Measurements from ENCODE around the gene FUT9.

The FUT9 gene

GRCh38 chr6:96074006-96074405 is 58.2 kb downstream of the FUT9 start:
- no peak for DNase-seq

GRCh38 chr6:96075826-96076225 is 60.1 kb downstream of the FUT9 start:
- no peak for DNase-seq

- DNase-seq = no peak
These were observed 71.0 kb downstream of the FUT9 start for GRCh38 chr6:96086745-96087144.

DNA sequence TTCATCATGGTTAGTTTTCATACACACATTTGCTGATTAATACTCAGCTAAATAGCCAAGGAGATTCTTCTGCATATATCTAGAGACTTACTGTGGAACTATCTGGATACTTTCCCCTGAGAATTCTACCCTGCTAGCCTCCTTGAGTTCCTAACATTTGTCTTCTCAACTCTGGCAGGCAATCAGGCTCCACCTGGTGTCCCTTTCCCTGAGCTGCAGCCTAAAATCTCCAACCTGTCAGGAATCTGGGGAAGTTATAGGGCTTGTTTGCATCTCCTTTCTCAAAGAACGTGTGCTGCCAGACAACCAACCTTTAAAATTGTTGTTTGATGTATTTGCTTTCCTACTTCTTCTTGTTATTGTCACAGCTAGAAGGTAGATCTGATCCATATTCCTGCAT is 73.4 kb downstream of the FUT9 start:
- no peak for DNase-seq

DNA sequence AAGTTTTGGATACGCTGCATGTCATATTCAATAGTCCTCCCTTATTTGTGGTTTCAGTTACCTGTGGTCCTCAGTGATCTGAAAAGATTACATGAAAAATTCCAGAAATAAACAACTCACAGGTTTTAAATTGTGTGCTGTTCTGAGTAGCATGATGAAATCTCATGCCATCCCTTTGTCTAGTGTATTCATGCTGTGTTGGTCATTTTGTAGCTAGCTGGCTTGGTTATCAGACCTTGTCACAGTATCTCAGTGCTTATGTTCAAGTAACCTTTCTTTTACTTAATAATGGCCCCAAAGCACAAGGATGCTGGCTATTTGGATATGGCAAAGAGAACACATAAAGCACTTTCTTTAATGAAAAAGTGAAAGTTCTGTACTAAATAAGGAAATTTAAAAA is 78.3 kb downstream of the FUT9 start:
- DNase-seq = no peak

- DNase-seq = no peak
These were observed 83.3 kb downstream of the FUT9 start for GRCh38 chr6:96099069-96099468.

DNA sequence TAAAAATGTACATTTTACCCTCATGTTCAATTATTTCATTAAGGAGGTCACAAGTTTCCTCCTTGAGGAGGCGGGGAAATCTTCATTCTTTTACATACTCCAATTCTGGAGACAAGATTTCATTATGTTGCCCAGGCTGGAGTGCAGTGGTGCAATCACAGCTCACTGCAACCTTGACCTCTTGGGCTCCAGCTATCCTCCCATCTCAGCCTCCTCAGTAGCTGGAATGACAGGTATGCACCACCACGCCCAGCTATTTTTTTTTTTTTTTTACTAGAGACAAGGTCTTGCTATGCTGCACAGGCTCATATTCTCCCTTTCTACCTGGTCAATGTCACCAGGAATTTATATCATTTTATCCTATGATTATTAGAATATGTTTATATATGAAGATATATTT is 85.8 kb downstream of the FUT9 start:
- DNase-seq = no peak

GRCh38 chr6:96104910-96105309 is 89.1 kb downstream of the FUT9 start:
- DNase-seq = no peak

DNA sequence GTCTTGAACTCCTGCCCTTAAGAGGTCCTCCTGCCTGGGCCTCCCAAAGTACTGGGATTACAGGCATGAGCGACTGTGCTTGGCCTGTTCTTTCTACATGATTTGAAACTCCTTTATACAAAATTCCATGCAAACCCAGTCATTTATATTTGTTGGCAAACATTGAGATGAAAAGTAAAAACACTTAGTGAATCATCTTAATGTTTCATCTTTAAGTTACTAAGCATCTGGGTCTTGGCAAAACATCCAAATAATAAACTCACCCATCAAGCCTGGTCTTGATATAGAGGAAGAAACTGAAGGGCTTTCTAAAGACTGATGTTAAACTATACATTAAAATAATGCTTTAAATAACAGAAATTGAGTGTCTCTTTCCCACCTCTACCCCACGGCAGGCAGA is 95.1 kb downstream of the FUT9 start:
- DNase-seq = no peak

DNA sequence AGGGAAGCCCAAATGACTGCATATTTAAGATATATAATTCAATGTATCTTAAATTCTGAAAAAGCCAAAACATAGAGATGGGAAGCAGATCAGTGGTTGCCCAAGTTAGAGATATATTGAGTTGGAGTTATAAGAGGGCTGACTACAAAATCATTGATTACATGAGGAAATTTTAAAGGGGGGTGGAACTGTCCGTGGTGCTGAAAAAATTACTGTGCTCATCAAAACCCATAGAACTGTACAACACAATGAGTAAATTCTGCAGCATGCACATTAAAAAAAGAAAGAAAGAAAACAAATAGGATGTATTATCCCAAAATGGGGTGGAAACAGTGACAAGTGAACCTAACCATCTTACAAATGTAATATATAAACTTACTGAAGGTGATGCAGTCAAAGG is 100.9 kb downstream of the FUT9 start:
- no peak for DNase-seq

DNA sequence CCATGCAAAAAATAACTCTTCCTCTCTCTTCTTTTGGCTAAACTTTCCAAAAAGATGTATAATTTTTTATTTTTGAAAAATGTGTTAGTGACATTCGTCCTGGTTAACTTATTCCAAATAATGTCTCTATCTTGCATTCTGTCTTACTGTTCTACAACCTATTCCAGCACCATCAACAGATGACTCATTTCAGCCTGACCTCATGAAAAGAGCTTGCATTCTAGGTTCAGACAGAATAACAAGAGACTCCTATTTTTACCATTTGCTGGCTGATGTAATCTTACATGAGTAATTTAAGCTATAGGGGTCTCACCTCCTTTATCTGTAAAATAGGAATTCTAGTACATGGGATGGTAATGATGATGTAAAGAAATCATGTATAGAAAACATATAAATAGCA is 109.0 kb downstream of the FUT9 start:
- DNase-seq = no peak

DNA sequence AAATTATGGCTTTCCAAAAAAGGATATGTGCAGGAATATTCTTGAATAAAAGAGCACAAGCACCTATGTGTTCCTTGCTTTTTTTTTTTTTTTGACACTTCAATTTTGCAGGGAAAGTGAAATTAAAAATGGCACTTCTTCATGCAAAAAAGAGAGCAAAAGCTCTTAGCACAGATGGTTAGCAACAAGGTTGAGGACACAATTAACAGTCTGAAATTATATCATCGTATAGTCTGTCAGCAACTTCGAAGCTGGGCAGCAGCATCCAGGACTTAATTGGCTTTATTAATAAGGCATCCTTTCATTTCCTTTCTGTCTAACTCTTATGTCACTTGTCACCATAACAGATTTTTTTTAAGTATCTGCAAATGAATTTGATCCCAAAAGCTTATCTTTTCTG is 122.6 kb downstream of the FUT9 start:
- DNase-seq = no peak

GRCh38 chr6:96142142-96142541 is 126.4 kb downstream of the FUT9 start:
- DNase-seq = no peak

- DNase-seq = no peak
These were observed 134.7 kb downstream of the FUT9 start for GRCh38 chr6:96150431-96150830.

DNA sequence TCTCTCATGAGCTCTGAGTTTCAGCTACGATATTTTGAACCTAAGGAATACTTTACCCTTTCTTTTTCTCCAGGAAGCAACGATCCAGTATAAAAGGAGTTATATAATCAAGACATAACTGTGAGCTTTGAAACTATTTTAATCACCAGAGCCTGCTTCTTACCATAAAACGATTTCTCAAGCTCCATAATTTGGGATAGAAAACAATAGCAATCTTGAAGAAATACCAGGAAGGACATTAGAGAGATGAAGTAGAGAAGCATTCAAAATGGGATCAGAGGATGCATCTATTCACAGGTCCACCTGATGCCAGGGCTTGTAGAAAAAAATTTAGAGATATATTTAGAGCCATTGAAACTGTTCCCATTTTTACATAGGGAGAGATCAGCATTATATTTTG is 135.9 kb downstream of the FUT9 start:
- DNase-seq = no peak

DNA sequence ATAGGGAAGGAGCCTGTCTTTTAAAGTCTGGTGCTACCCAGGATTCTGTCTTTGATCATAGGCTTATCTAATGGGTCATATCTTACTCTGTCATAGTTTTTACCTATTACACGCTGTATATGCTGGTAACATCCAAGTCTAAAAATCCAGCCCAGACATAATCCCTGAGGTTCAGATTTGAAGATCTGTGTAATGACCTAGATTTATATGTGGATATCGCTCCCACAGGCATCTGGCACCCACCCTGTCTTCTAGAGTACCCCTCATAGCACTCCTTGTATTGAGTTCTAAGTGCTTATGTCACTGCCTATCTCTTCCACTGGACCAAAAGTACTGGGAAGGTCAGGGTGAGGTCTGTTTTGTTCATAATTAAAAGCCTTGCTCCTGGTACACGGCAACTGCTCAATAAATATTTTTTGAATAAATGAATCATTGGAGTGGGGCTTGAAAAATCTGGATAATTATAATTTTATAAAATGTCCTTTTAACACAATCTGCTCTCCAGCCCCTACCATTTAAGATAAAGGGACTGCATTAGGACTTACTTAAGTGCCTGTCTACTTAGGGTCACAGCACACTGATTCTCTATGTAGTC is 136.4 kb downstream of the FUT9 start:
- no peak for DNase-seq

- DNase-seq = no peak
These were observed 138.0 kb downstream of the FUT9 start for GRCh38 chr6:96153775-96154174.

- no peak for DNase-seq
These were observed 140.7 kb downstream of the FUT9 start for GRCh38 chr6:96156425-96156824.

- DNase-seq = no peak
These were observed 141.3 kb downstream of the FUT9 start for GRCh38 chr6:96157018-96157565.

DNA sequence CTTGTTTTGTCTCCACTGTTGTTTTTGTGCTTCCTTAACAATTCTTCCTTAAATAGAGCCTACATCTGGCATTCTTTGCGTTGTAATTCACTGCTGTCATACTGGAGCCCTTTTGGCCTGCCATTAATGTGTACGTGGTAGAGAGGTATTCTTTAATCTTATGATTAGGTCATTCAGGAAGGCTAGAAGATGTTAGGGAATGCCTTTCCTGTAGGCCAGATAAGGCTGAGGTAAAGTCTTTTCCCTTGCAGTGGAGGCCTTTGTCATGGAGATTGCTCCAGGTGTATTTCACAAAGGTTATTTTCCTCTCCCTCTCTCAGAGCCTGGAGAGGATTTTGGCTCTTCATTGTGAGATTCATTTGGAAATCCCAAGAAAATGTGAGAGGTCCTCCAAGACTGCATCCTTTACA is 146.9 kb downstream of the FUT9 start:
- no peak for DNase-seq

DNA sequence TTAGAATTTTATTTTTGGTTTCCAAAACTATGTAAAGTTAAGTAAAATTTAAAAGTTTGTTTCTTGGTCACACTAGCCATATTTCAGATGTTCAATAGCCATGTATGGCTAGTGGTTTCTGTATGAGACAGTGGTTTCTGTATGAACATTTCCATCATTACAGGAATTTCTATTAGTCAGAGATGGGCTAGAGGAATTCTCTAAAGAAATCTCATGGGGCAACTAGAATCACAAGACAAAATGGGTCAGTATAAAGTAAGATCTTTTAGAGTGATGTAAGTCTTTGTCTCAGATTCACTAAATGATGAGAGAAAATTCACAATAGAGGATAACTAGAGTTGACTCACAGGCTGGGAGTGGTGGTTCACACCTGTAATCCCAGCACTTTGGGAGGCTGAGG is 149.0 kb downstream of the FUT9 start:
- no peak for DNase-seq

- no peak for DNase-seq
These were observed 155.3 kb downstream of the FUT9 start for GRCh38 chr6:96171112-96171511.

DNA sequence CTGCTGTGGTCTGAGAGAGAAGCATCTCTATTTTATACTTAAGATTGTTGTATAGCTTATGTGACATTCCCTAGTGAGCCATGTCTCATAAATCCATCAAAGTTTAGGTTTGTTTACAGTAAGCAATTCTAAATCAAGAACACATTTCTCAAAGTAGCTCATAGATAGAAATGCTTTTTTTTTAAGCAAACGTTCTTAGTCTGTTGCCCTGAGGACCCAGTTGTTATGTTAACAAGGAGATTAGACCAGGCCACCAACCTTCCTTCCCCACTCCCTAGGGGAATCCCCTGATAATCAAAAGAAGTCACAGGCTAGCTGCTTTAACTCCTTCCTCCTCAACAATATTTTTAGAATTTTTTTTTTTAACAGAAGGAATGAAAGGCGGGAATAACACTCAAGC is 169.0 kb downstream of the FUT9 start:
- DNase-seq = no peak

DNA sequence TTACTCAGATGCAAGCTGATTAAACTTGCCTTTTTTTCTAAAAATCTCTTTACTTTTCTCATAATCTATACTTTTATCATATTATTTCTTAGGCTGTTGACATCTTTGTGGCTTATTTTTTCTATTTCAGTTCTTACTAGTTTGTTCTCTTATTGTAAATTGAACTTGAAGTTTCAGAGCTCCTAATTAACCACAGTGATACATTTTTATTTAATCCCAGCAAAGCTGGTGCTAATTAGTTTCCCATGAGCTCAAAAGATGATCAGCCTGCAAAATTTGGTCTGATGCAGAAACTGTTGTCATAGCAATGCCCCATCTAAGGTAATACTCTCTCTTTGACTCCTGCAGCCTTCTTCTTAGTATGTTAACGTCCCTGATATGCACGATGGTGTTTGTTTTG is 170.3 kb downstream of the FUT9 start:
- no peak for DNase-seq

- DNase-seq = no peak
These were observed 170.9 kb downstream of the FUT9 start for GRCh38 chr6:96186516-96187195.

Data from bone marrow (tissue), 2 donors.